ENCODE data around the gene C1orf210.

The C1orf210 gene

GRCh38 chr1:43272576-43273571 lies 12.5 kb downstream of the C1orf210 start:
- H3K4me1 ChIP-seq, result no peaks in the 10 kb centered on the region
- H3K4me3 ChIP-seq (ENCODE audit: low read depth, low read length), result no peak overlapping the region
- no peaks in the 10 kb centered on the region for H3K9me3 ChIP-seq
- no peaks in the 10 kb centered on the region for H3K27me3 ChIP-seq
- TF ChIP-seq CTCF (IDR thresholded peaks at IDR 0.05; ENCODE audit: low read depth, low read length), result no peak
- no peaks in the 10 kb centered on the region for H3K36me3 ChIP-seq
- no peak for DNase-seq

GRCh38 chr1:43272161-43272560 lies 13.2 kb downstream of the C1orf210 start:
- Histone ChIP-seq H3K9me3 (no peaks in the 10 kb centered on the region), H3K4me3 (ENCODE audit: low read depth, low read length) (no peak overlapping the region), H3K27me3 (no peaks in the 10 kb centered on the region), H3K36me3 (no peaks in the 10 kb centered on the region), H3K4me1 (no peaks in the 10 kb centered on the region)
- no peak for TF ChIP-seq CTCF (IDR thresholded peaks at IDR 0.05; ENCODE audit: low read depth, low read length)
- DNase-seq, result no peak

GRCh38 chr1:43271186-43272118 lies 13.9 kb downstream of the C1orf210 start:
- TF ChIP-seq CTCF (IDR thresholded peaks at IDR 0.05; ENCODE audit: low read depth, low read length), result no peak
- Histone ChIP-seq H3K27me3 (no peaks in the 10 kb centered on the region), H3K4me3 (ENCODE audit: low read depth, low read length) (no peak overlapping the region), H3K36me3 (no peaks in the 10 kb centered on the region), H3K9me3 (no peaks in the 10 kb centered on the region), H3K4me1 (no peaks in the 10 kb centered on the region)
- no peak for DNase-seq

- H3K27me3 ChIP-seq, result no peaks in the 10 kb centered on the region
- DNase-seq, result no peak
- no peak for TF ChIP-seq CTCF (IDR thresholded peaks at IDR 0.05; ENCODE audit: low read depth, low read length)
- no peak overlapping the region for H3K4me3 ChIP-seq (ENCODE audit: low read depth, low read length)
- no peaks in the 10 kb centered on the region for H3K36me3 ChIP-seq
- H3K9me3 ChIP-seq, result no peaks in the 10 kb centered on the region
- no peaks in the 10 kb centered on the region for H3K4me1 ChIP-seq
Observed at GRCh38 chr1:43270421-43271095, 14.8 kb downstream of the C1orf210 start.

- Histone ChIP-seq H3K4me3 (ENCODE audit: low read depth, low read length) (no peak within 1 kb of the TSS), H3K4me1 (no peaks in the 10 kb centered on the region), H3K36me3 (no peaks in the 10 kb centered on the region), H3K27me3 (no peaks in the 10 kb centered on the region), H3K9me3 (no peaks in the 10 kb centered on the region)
- DNase-seq, result no peak
- TF ChIP-seq CTCF (IDR thresholded peaks at IDR 0.05; ENCODE audit: low read depth, low read length), result no peak
Observed at GRCh38 chr1:43269627-43270375, 15.6 kb downstream of the C1orf210 start, which contains the start of gene TMEM125. TMEM125 (plus strand) TSS chr1:43269983; CDS start chr1:43272723, 2,740 bp downstream.

Measured in BE2C (cell line).